CD14-positive monocyte (primary cell): Measurements from ENCODE around the gene USP46. TPM values are rescaled to one million over a fixed set of nuclear protein-coding genes. Genes with fewer than 3 reads are reported as not detected.

Experiments
- DNase-seq, 3 donors: peaks; one replicate each; pipeline ENCODE4 v3.0.0-alpha.2; 2011 to 2022
- H2AFZ ChIP-seq: 2 replicates; pipeline ENCODE4 v1.6.0; 2012; ENCODE audit warnings: mild to moderate bottlenecking, low read depth, low read length, inconsistent platforms; ENCODE audit not compliant: insufficient read depth, poor library complexity, severe bottlenecking
- H3K27ac ChIP-seq, 2 donors: 1 replicate in 1 of 2; 2 replicates in 1 of 2; pipeline ENCODE4 v1.5.1; 2012 to 2013; ENCODE audit warnings: low read length in 2 of 2, control low read depth in 1 of 2, inconsistent platforms in 1 of 2, low read depth in 1 of 2, mild to moderate bottlenecking in 1 of 2
- H3K27me3 ChIP-seq, 2 donors: one replicate each; pipeline versions ENCODE4 v1.6.0 to v1.6.1; 2011 to 2013; ENCODE audit warnings: low read length in 2 of 2; ENCODE audit not compliant: control insufficient read depth in 2 of 2, insufficient read depth in 2 of 2
- H3K36me3 ChIP-seq, 2 donors: replicated peaks in 1 of 2; 1 replicate in 1 of 2; 2 replicates in 1 of 2; pipeline versions ENCODE4 v1.5.1 to v1.6.1; 2012 to 2013; ENCODE audit warnings: low read length in 2 of 2, control low read depth in 1 of 2, inconsistent platforms in 1 of 2, mild to moderate bottlenecking in 1 of 2; ENCODE audit not compliant: insufficient read depth in 2 of 2, control insufficient read depth in 1 of 2
- H3K4me1 ChIP-seq, 2 donors: 1 replicate in 1 of 2; 2 replicates in 1 of 2; pipeline versions ENCODE4 v1.5.1 to v1.6.1; 2012 to 2013; ENCODE audit warnings: low read length in 2 of 2, control low read depth in 1 of 2, inconsistent platforms in 1 of 2, mild to moderate bottlenecking in 1 of 2, moderate library complexity in 1 of 2; ENCODE audit not compliant: insufficient read depth in 2 of 2, control insufficient read depth in 1 of 2
- H3K4me2 ChIP-seq: replicated peaks from 2 replicates; pipeline ENCODE3; 2012; ENCODE audit warnings: low read length, moderate library complexity, mild to moderate bottlenecking; ENCODE audit not compliant: poor library complexity, severe bottlenecking; ENCODE audit errors: extremely low read depth
- H3K4me3 ChIP-seq, 3 experiments: fragments of 200-600 bp in 1 of 3; sonication (generic) in 1 of 3; replicated peaks in 1 of 3; 1 replicate in 2 of 3; 2 replicates in 1 of 3; pipeline ENCODE4 v1.5.1; 2011 to 2013; ENCODE audit warnings: low read length in 3 of 3, mild to moderate bottlenecking in 3 of 3, control low read depth in 2 of 3, low read depth in 2 of 3, inconsistent platforms in 1 of 3, moderate library complexity in 1 of 3
- H3K79me2 ChIP-seq: 2 replicates; pipeline ENCODE4 v1.6.0; 2012; ENCODE audit warnings: mild to moderate bottlenecking, control low read depth, inconsistent platforms, low read length, moderate library complexity; ENCODE audit not compliant: insufficient read depth
- H3K9ac ChIP-seq: 2 replicates; pipeline ENCODE4 v1.6.0; 2017; ENCODE audit warnings: low read length, mild to moderate bottlenecking; ENCODE audit not compliant: insufficient read depth, poor library complexity, severe bottlenecking
- H3K9me3 ChIP-seq, 2 donors: replicated peaks in 1 of 2; 1 replicate in 1 of 2; 2 replicates in 1 of 2; pipeline versions ENCODE4 v1.5.1 to v1.6.1; 2012 to 2013; ENCODE audit warnings: low read length in 2 of 2, control low read depth in 1 of 2; ENCODE audit not compliant: control insufficient read depth in 1 of 2, insufficient read depth in 1 of 2
- H4K20me1 ChIP-seq: 2 replicates; pipeline ENCODE4 v1.6.0; 2012; ENCODE audit warnings: mild to moderate bottlenecking, low read length, control low read depth, moderate library complexity; ENCODE audit not compliant: insufficient read depth
- H3K27ac Mint-ChIP-seq, 7 donors: one replicate each; pipeline ENCODE4 v1.8.0; 2020; ENCODE audit warnings: mild to moderate bottlenecking in 7 of 7, mixed read lengths in 7 of 7, moderate library complexity in 6 of 7, inconsistent platforms in 2 of 7
- H3K27me3 Mint-ChIP-seq, 3 donors: one replicate each; pipeline ENCODE4 v1.8.0; 2021 to 2022; ENCODE audit warnings: low read depth in 3 of 3, mild to moderate bottlenecking in 3 of 3, mixed read lengths in 3 of 3, moderate library complexity in 3 of 3, inconsistent platforms in 1 of 3
- H3K36me3 Mint-ChIP-seq, 2 donors: one replicate each; pipeline ENCODE4 v1.8.0; 2020; ENCODE audit warnings: mixed read lengths in 2 of 2, inconsistent platforms in 1 of 2, mild to moderate bottlenecking in 1 of 2
- H3K4me1 Mint-ChIP-seq: one replicate; pipeline ENCODE4 v1.8.0; 2020; ENCODE audit warnings: mild to moderate bottlenecking, mixed read lengths
- H3K4me3 Mint-ChIP-seq, 2 donors: one replicate each; pipeline ENCODE4 v1.8.0; 2020; ENCODE audit warnings: mild to moderate bottlenecking in 2 of 2, mixed read lengths in 2 of 2, moderate library complexity in 1 of 2
- H3K9me3 Mint-ChIP-seq, 7 donors: one replicate each; pipeline ENCODE4 v1.8.0; 2020 to 2022; ENCODE audit warnings: mixed read lengths in 7 of 7, mild to moderate bottlenecking in 6 of 7, moderate library complexity in 6 of 7, inconsistent platforms in 2 of 7
- CTCF ChIP-seq: fragments of 200-600 bp; IDR thresholded peaks from one replicate; pipeline ENCODE4 v1.8.0; 2022; ENCODE audit warnings: antibody characterized with exemption, mild to moderate bottlenecking
- WGBS: methylation state at CpG from one replicate; pipeline ENCODE4 v1.1.5; 2013; ENCODE audit warnings: missing lambda C conversion rate; ENCODE audit not compliant: insufficient coverage; 5-methylcytosine and 5-hydroxymethylcytosine counted together
- intact Hi-C, 2 donors: fragments of 100-400 bp; cut with micrococcal nuclease; formaldehyde crosslinking; loops; one replicate each; pipeline versions ENCODE4 v1.15.0 to v1.15.1; 2023
- polyA plus RNA-seq, 3 donors: library from polyadenylated mRNA; depleted of rRNA in 1 of 3; unstranded in 2 of 3; stranded (reverse) in 1 of 3; fragments of 300-500 nt in 2 of 3; fragments of >200 nt in 1 of 3; fragmentation: Illumina TruSeq in 2 of 3; gene quantifications; 1 replicate in 2 of 3; 2 replicates in 1 of 3; pipeline ENCODE4 v1.2.3, GENCODE V29; 2012 to 2021

USP46 gene
- polyA plus RNA-seq, 3 donors: 2.3 to 3.9 (median 2.7) TPM

GRCh38 chr4:52637116-52637515 lies 22.0 kb downstream of the USP46 start:
- Histone ChIP-seq H3K4me1 (peaks cover 0 to 2% of the 10 kb centered on the region in 2 donors), H2AFZ (no peak overlapping the region), H4K20me1 (peaks cover 5% of the 10 kb centered on the region), H3K27me3 (no peaks in the 10 kb centered on the region), H3K9ac (no peak overlapping the region), H3K9me3 (no peaks in the 10 kb centered on the region), H3K36me3 (no peaks in the 10 kb centered on the region), H3K4me2 (no peak overlapping the region), H3K27ac (no peak overlapping the region), H3K79me2 (no peaks in the 10 kb centered on the region), H3K4me3 (no peak overlapping the region)
- Mint-ChIP-seq H3K36me3 (no peaks in the 10 kb centered on the region), H3K27me3 (peaks cover 0 to 3% (median 0%) of the 10 kb centered on the region in 3 donors), H3K27ac (no peak overlapping the region), H3K9me3 (peaks cover 0 to 2% (median 0%) of the 10 kb centered on the region in 7 donors), H3K4me1 (peaks cover 14% of the 10 kb centered on the region), H3K4me3 (no peak overlapping the region)
- TF ChIP-seq CTCF: no peak
- 90% methylated on average over 2 of the region's 2 CpGs for whole genome bisulfite sequencing
- intact Hi-C loops: no loop called here
- DNase-seq: no peak

- Histone ChIP-seq H3K4me3 (no peak overlapping the region), H2AFZ (no peak overlapping the region), H3K27me3 (no peaks in the 10 kb centered on the region), H3K9ac (no peak overlapping the region), H3K4me1 (peaks cover 0 to 2% of the 10 kb centered on the region in 2 donors), H3K9me3 (no peaks in the 10 kb centered on the region), H3K79me2 (no peaks in the 10 kb centered on the region), H3K27ac (no peak overlapping the region), H3K36me3 (no peaks in the 10 kb centered on the region), H3K4me2 (no peak overlapping the region), H4K20me1 (peaks cover 5% of the 10 kb centered on the region)
- intact Hi-C loops: no loop called here
- Mint-ChIP-seq H3K36me3 (no peaks in the 10 kb centered on the region), H3K4me1 (peaks cover 14% of the 10 kb centered on the region), H3K27ac (peak overlapping the region in 1 of 7 donors; percentile 8), H3K27me3 (peaks cover 0 to 3% (median 0%) of the 10 kb centered on the region in 3 donors), H3K9me3 (peaks cover 0 to 2% (median 0%) of the 10 kb centered on the region in 7 donors), H3K4me3 (no peak overlapping the region)
- no peak for DNase-seq
- no peak for TF ChIP-seq CTCF
- WGBS: 100% methylated on average over 1 of the region's 1 CpG
Observed at GRCh38 chr4:52635560-52635959, 23.5 kb downstream of the USP46 start.
